ENCODE results near the gene OR2V2.

The OR2V2 gene

GRCh38 chr5:181142054-181142453 is 5.3 kb upstream of the OR2V2 start:
- DNase-seq (ENCODE audit: low read depth in 1 of 2, low spot score in 1 of 2) = no peak

DNA sequence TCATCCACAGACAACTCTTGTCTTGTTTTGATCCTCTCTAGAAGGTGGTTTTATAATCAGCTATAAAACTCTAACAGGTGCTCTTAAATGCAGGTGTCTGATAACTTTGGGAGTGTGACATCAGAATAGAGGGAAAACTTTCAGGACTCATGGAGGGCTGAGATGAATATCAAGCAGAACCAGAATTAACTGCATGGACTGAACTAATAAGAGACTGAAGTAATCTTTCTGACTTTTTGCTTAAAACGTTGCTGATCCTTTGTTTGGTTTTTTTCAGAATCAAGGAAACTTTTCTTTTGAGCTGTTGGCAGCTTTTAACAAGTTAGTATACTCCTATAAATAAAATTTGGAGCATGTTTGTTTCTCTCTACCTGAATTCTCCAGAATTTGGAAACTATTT is 2.3 kb upstream of the OR2V2 start:
- DNase-seq (ENCODE audit: low read depth in 1 of 2, low spot score in 1 of 2) = no peak

DNA sequence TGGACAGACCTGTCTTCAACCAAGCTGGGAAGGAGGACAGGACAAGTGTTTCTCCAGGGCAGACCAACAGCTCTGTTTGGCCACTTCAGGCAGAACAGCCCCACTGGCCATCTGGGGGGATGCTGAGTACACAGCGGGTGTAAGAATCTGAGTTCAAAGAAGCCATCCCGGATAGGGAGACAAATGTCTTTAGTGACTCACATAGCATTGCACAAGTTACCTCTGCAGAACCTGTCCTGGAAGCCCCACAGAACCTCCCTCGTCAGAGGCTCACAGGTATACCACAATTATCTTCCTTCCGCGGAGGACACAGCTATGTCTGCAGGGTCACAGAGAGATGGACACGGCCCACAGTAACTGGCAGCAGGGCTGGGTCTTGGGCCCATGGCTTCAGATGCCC is 2.0 kb downstream of the OR2V2 start:
- DNase-seq (ENCODE audit: low read depth in 1 of 2, low spot score in 1 of 2) = no peak

DNA sequence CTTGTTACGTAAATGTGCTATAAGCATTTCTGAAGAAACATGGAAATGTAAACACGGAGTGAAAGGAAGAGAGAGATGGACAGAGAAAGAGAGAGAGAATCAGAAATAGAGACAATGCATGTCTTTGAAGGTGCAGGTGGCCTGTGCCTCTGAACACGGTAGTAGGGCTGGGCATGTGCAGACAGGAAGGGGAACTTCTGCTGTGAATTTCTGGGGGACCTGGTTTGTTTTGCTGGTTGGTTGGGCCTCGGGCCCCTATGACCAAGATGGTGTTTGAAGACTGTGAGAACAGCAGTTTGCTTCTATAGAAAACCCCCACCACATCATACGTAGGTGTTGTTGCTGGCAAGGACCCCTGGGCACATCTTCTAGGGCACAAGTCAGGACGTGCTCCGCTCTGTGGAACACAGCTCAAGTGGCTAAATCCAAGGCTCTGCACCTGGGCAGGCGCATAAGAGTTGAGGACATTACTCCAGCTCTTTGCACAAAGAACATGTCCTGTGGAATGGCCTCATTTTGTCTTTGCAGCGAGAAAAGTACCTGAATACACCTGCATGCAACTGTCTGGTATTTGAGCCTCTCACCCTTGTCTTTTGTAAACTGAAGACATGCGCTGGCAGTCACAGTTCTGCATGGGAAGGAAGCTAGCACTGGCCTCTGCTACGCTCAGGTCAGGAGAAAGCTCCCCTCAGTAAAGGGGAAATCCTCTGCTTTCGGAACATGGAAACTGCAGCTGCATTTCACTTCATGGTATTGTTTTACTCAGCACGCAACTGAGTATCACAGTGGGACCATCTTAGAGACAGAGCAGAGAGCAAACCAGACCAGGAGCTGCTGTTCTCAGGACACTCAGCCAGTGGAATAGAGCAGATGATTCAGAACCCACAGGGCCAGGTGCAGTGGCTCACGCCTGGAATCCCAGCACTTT is 2.7 kb downstream of the OR2V2 start:
- DNase-seq (ENCODE audit: low read depth in 1 of 2, low spot score in 1 of 2) = no peak

- DNase-seq (ENCODE audit: low read depth in 1 of 2, low spot score in 1 of 2) = no peak
These were observed 3.8 kb downstream of the OR2V2 start for GRCh38 chr5:181151146-181151545.

- DNase-seq (ENCODE audit: low read depth in 1 of 2, low spot score in 1 of 2) = no peak
These were observed 5.0 kb downstream of the OR2V2 start for GRCh38 chr5:181152406-181152805.

GRCh38 chr5:181153814-181154213 is 6.4 kb downstream of the OR2V2 start:
- no peak for DNase-seq (ENCODE audit: low read depth in 1 of 2, low spot score in 1 of 2)

DNA sequence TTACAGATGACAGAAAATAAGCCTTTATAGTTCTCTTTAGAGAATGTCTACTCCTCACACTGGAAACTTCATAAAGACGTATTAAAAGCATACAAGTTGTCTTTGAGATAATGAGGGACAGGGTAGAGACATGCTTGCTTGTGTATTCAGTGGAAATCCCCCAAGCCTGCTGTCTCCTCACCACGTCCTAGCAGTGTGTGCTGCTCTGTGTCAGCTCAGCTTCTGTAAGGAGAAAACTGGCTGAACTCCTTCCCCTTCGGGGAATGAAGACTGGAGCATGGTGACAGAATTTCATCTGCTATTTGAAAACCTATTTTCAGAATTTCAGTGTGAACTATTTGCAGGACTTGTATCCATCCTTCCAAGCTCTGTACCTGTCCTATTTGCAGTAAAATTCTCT is 9.4 kb downstream of the OR2V2 start:
- no peak for DNase-seq (ENCODE audit: low read depth in 1 of 2, low spot score in 1 of 2)

- DNase-seq (ENCODE audit: low read depth in 1 of 2, low spot score in 1 of 2) = no peak
These were observed 11.5 kb downstream of the OR2V2 start for GRCh38 chr5:181158869-181159268.

- peak; percentile 78 to 95 for DNase-seq (ENCODE audit: low read depth in 1 of 2, low spot score in 1 of 2)
These were observed 12.1 kb downstream of the OR2V2 start for GRCh38 chr5:181159286-181160151.

GRCh38 chr5:181160152-181160754 is 12.9 kb downstream of the OR2V2 start:
- DNase-seq (ENCODE audit: low read depth in 1 of 2, low spot score in 1 of 2) = peak; percentile 21 to 66

GRCh38 chr5:181160755-181161533 is 13.6 kb downstream of the OR2V2 start:
- peak in 1 of 2 donors; percentile 32 for DNase-seq (ENCODE audit: low read depth in 1 of 2, low spot score in 1 of 2)

GRCh38 chr5:181161534-181162175 is 14.3 kb downstream of the OR2V2 start:
- no peak for DNase-seq (ENCODE audit: low read depth in 1 of 2, low spot score in 1 of 2)

DNA sequence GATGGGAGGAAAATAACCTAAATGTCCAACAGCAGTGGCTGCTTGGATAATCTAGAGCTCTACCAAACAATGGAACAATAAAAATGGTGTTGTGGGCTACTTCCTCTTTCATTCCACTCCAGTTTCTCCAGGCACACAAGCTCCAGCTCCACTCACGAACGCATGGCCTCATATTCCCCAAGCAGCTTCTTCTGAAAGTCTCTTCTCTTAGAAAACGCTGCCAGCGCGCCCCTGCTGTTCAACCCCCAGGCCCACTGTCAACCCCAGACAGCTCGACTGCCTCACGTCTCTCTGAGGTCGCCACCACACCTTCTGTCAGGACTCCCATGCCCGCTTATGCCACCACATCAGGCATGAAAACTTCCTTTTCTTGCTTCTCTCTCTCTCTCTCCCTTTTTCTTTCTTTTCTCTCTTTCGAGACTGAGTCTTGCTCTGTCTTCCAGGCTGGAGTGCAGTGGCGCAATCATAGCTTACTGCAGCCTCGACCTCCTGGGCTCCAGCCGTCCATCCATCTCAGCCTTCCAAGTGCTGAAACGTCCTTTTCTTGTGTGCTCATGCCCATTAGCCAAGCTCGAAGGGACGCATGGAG is 16.2 kb downstream of the OR2V2 start:
- no peak for DNase-seq (ENCODE audit: low read depth in 1 of 2, low spot score in 1 of 2)

- DNase-seq (ENCODE audit: low read depth in 1 of 2, low spot score in 1 of 2) = no peak
These were observed 16.9 kb downstream of the OR2V2 start for GRCh38 chr5:181164076-181164952.

- no peak for DNase-seq (ENCODE audit: low read depth in 1 of 2, low spot score in 1 of 2)
These were observed 19.7 kb downstream of the OR2V2 start for GRCh38 chr5:181166812-181167733.

DNA sequence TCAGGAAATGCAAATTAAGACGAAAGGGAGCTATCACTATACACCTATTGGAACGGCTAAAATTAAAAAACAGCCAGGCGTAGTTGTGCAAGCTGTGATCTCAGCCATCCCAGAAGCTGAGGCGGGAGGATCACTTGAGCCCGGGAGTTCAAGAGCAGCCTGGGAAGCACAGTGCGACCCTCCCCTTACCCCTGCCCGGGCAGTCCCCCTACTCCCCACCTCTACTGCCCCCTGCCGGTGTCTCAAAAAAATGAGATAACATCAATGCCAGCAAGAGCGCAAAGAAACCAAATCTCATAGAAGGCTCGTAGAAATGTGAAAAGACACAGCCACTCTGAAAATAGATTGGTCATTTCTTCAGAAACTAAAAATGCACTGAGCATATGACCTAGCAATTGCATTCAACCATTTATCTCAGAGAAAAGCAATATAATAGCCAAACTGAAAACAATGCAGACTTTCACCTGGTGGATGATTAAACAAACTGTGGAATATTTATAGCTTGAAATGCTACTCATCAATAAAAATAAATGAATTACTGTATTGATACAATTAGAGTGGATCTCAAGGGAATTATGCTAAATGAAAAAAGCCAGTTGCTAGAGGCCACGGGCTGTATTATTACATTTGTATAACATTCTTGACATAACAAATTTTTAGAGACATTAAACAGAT is 20.6 kb downstream of the OR2V2 start:
- no peak for DNase-seq (ENCODE audit: low read depth in 1 of 2, low spot score in 1 of 2)
